K562 (cell line): ENCODE measurements around the gene LAMA2. TPM values are rescaled to one million over a fixed set of nuclear protein-coding genes. Genes with fewer than 3 reads are reported as not detected.

Experiments
- ATAC-seq: fragments of 200-7000 bp; cut with Tn5 transposase; 3 replicates; pipeline ENCODE4 v1.9.1; 2020; ENCODE audit warnings: moderate library complexity
- BruUV-seq: library from RNA; stranded (reverse); fragments of 400-500 nt; replicated peaks from 2 replicates; lab custom pipeline; 2021; lab: Mats Ljungman, UMichigan
- CTCF ChIA-PET: fragments of 300-600 bp; formaldehyde crosslinking; extraction: SDS; loops from one replicate; lab custom pipeline; 2021; ENCODE audit warnings: low intra/inter-chr PET ratio; lab: Yijun Ruan, JAX
- POLR2A ChIA-PET: fragments of 300-600, 350-650 bp; sonication (Branson Sonifier 250); formaldehyde crosslinking; extraction: SDS; loops from one replicate; lab custom pipeline; 2021; ENCODE audit warnings: antibody characterized with exemption, inconsistent platforms; lab: Yijun Ruan, JAX
- DNase-seq, 4 experiments: peaks; one replicate each; pipeline versions ENCODE4 v3.0.0 to v3.0.0-alpha.2; 2011 to 2018; ENCODE audit warnings: low spot score in 3 of 4, mixed read lengths in 3 of 4; ENCODE audit errors: extremely low read depth in 1 of 4
- FAIRE-seq: peaks from 2 replicates; lab custom pipeline; 2011; peaks lifted over from hg19 to GRCh38; lab: Jason Lieb, UNC
- H2AFZ ChIP-seq: 2 replicates; pipeline ENCODE4 v1.6.0; 2011; ENCODE audit warnings: low read depth, low read length, control low read depth, inconsistent platforms
- H3K27ac ChIP-seq: fragments of 200-600 bp; 3 replicates; pipeline ENCODE4 v1.8.0; 2011; ENCODE audit warnings: low read depth, mild to moderate bottlenecking, control low read depth, inconsistent platforms, low read length, moderate library complexity, mixed read lengths; ENCODE audit errors: extremely low read depth
- H3K27me3 ChIP-seq, 2 experiments: fragments of 300-600 bp in 1 of 2; 2 replicates in 1 of 2; 3 replicates in 1 of 2; pipeline versions ENCODE4 v1.6.0 to v1.8.0; 2011; ENCODE audit warnings: inconsistent platforms in 2 of 2, low read length in 2 of 2, mild to moderate bottlenecking in 1 of 2, mixed read lengths in 1 of 2, moderate library complexity in 1 of 2; ENCODE audit not compliant: control insufficient read depth in 2 of 2, insufficient read depth in 2 of 2
- H3K36me3 ChIP-seq: fragments of 300-600 bp; 3 replicates; pipeline ENCODE4 v1.8.0; 2011; ENCODE audit warnings: mild to moderate bottlenecking, low read length, inconsistent platforms; ENCODE audit not compliant: control insufficient read depth, insufficient read depth
- H3K4me1 ChIP-seq, 2 experiments: fragments of 200-600 bp in 1 of 2; replicated peaks in 1 of 2; 2 replicates in 1 of 2; 3 replicates in 1 of 2; pipeline versions ENCODE4 v1.5.1 to v1.8.0; 2011; ENCODE audit warnings: inconsistent platforms in 2 of 2, low read length in 2 of 2, mild to moderate bottlenecking in 1 of 2, mixed read lengths in 1 of 2, moderate library complexity in 1 of 2; ENCODE audit not compliant: control insufficient read depth in 2 of 2, insufficient read depth in 2 of 2
- H3K4me2 ChIP-seq: 2 replicates; pipeline ENCODE4 v1.6.1; 2011; ENCODE audit warnings: low read length, control low read depth, inconsistent platforms, mixed read lengths; ENCODE audit not compliant: insufficient read depth
- H3K4me3 ChIP-seq: fragments of 200-600 bp; sonication (generic), shearing (Covaris generic); 2 replicates; pipeline ENCODE4 v1.5.1; 2016; ENCODE audit warnings: control low read depth, inconsistent platforms
- H3K79me2 ChIP-seq: fragments of 200-600 bp; 3 replicates; pipeline ENCODE4 v1.8.0; 2011; ENCODE audit warnings: low read length, inconsistent platforms; ENCODE audit not compliant: control insufficient read depth, insufficient read depth
- H3K9ac ChIP-seq, 2 experiments: 2 replicates each; pipeline versions ENCODE4 v1.6.0 to v1.6.1; 2011; ENCODE audit warnings: low read depth in 2 of 2, low read length in 2 of 2, control low read depth in 1 of 2, inconsistent platforms in 1 of 2, mild to moderate bottlenecking in 1 of 2, mixed read lengths in 1 of 2; ENCODE audit not compliant: insufficient read depth in 1 of 2
- H3K9me1 ChIP-seq: one replicate; pipeline ENCODE4 v1.6.0; 2011; ENCODE audit warnings: inconsistent platforms, mild to moderate bottlenecking, low read length, moderate library complexity; ENCODE audit not compliant: control insufficient read depth, insufficient read depth
- H3K9me3 ChIP-seq: replicated peaks from 2 replicates; pipeline ENCODE4 v1.5.1; 2011; ENCODE audit warnings: low read depth, low read length, inconsistent platforms; ENCODE audit not compliant: control insufficient read depth, insufficient read depth
- H4K20me1 ChIP-seq: replicated peaks from 2 replicates; pipeline ENCODE4 v1.6.1; 2011; ENCODE audit warnings: low read length, inconsistent platforms, mixed read lengths; ENCODE audit not compliant: control insufficient read depth, insufficient read depth
- HDAC8 ChIP-seq: fragments of 450-650 bp; IDR thresholded peaks from 2 replicates; pipeline ENCODE4 v1.6.1; 2016; ENCODE audit warnings: mild to moderate bottlenecking, missing genetic modification characterization, moderate library complexity, missing compliant biosample characterization
- HNRNPK ChIP-seq: fragments of 200-400 bp; formaldehyde crosslinking; IDR thresholded peaks from one replicate; pipeline ENCODE4 v1.6.1; 2018; ENCODE audit warnings: mild to moderate bottlenecking, low read depth, low read length; ENCODE audit not compliant: poor library complexity, severe bottlenecking
- RBM34 ChIP-seq: fragments of 200-400 bp; formaldehyde crosslinking; IDR thresholded peaks from 2 replicates; pipeline ENCODE4 v1.6.1; 2018; ENCODE audit warnings: low read length, borderline replicate concordance; ENCODE audit not compliant: insufficient read depth
- WGBS: fragments of 100-300 bp; shearing (Covaris generic); methylation state at CpG from one replicate; pipeline ENCODE4 v1.1.6; 2016; ENCODE audit warnings: low coverage, mixed read lengths; ENCODE audit not compliant: insufficient coverage; ENCODE audit errors: missing lambda C conversion rate; 5-methylcytosine and 5-hydroxymethylcytosine counted together
- in situ Hi-C: fragments of 300-500 bp; cut with MboI; formaldehyde crosslinking; loops from 4 replicates; pipeline ENCODE4 v1.15.0; 2018; ENCODE audit warnings: inconsistent platforms, mixed read lengths
- intact Hi-C: fragments of 100-400 bp; cut with micrococcal nuclease; formaldehyde crosslinking; loops from 2 replicates; pipeline ENCODE4 v1.14.2; 2022
- polyA plus RNA-seq, 8 experiments: library from polyadenylated mRNA; depleted of rRNA in 4 of 8; stranded (reverse) in 5 of 8; unstranded in 3 of 8; fragments of >200 nt; fragmentation: Nextera tagmentation in 2 of 8; fragmentation: Illumina TruSeq in 1 of 8; extraction: Ambion mirVana in 2 of 8; extraction: Trizol in 1 of 8; gene quantifications; 2 replicates each; pipeline versions ENCODE4 v1.2.1 to v1.2.3, GENCODE V29; 2011 to 2014; ENCODE audit warnings: inconsistent platforms in 1 of 8, missing spikeins in 1 of 8
- total RNA-seq, 7 experiments: library from RNA; depleted of rRNA in 6 of 7; stranded (reverse); fragments of >200 nt in 6 of 7; fragmentation: Illumina TruSeq in 2 of 7; extraction: Trizol in 2 of 7; gene quantifications; 2 replicates each; pipeline versions ENCODE4 v1.2.1 to v1.2.3, GENCODE V29; 2011 to 2021; ENCODE audit warnings: low replicate concordance in 1 of 7
- TF ChIP-seq, protein P1 (sequence below): fragments of 250-450 bp; sonication (Bioruptor Pico); IDR thresholded peaks from 2 replicates; pipeline ENCODE4 v1.5.0; 2020; ENCODE audit warnings: mild to moderate bottlenecking, borderline replicate concordance

LAMA2 gene
- total and polyA plus RNA-seq, 9 of the 15 experiments (the other 6 are each of a cell fraction or from before 2014, with no cell fraction given), result 0.04 to 1.5 (median 0.36) TPM

DNA sequence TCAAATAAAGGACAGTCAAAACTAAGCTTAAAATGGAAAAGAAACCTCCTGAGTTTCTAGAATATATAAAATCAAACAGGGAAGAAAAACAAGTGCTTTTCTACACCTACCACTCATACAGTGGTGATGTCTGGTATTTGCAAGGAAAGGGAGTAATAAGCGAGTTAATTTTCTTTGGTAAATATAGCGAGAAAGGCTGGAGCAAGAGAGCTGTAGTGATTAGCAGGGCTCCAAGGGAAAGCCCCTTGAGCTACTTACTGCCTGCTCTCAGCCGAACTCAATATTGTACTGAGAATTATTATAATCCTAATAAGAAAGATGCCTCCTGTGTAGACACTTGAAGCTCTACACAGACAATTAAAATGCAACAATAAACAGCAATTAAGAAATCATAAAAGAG is 296.3 kb downstream of the LAMA2 start:
- H3K9me3 ChIP-seq, result no peaks in the 10 kb centered on the region
- no peak overlapping the region for H3K4me2 ChIP-seq
- H3K79me2 ChIP-seq, result no peaks in the 10 kb centered on the region
- in situ Hi-C loops, result no loop called here
- ATAC-seq, result no peak
- WGBS, result 2% methylated on average over 3 of the region's 3 CpGs
- no peaks in the 10 kb centered on the region for H3K9me1 ChIP-seq
- H3K9ac ChIP-seq, result no peak overlapping the region
- no peaks in the 10 kb centered on the region for H3K36me3 ChIP-seq
- no peak overlapping the region for H3K4me3 ChIP-seq
- no peak overlapping the region for H2AFZ ChIP-seq
- ChIA-PET POLR2A (no interaction called here), CTCF (no interaction called here)
- FAIRE-seq, result no peak
- no peak overlapping the region for H3K27ac ChIP-seq
- TF ChIP-seq RBM34 (no peak), HNRNPK (no peak), HDAC8 (no peak)
- TF ChIP-seq, protein P1, sequence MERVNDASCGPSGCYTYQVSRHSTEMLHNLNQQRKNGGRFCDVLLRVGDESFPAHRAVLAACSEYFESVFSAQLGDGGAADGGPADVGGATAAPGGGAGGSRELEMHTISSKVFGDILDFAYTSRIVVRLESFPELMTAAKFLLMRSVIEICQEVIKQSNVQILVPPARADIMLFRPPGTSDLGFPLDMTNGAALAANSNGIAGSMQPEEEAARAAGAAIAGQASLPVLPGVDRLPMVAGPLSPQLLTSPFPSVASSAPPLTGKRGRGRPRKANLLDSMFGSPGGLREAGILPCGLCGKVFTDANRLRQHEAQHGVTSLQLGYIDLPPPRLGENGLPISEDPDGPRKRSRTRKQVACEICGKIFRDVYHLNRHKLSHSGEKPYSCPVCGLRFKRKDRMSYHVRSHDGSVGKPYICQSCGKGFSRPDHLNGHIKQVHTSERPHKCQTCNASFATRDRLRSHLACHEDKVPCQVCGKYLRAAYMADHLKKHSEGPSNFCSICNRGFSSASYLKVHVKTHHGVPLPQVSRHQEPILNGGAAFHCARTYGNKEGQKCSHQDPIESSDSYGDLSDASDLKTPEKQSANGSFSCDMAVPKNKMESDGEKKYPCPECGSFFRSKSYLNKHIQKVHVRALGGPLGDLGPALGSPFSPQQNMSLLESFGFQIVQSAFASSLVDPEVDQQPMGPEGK (CRISPR knock-in tag), result no peak
- intact Hi-C loops, result no loop called here
- no TSS peak for BruUV-seq
- no peaks in the 10 kb centered on the region for H4K20me1 ChIP-seq
- H3K27me3 ChIP-seq, result no peaks in the 10 kb centered on the region
- no peaks in the 10 kb centered on the region for H3K4me1 ChIP-seq
- no peak for DNase-seq
